ENCODE measurements around the gene FRMD4A. TPM values are rescaled to one million over a fixed set of nuclear protein-coding genes. Genes with fewer than 3 reads are reported as not detected.

Gene FRMD4A
- total RNA-seq, 1 experiment from 2014 or later: 19.6 TPM

DNA sequence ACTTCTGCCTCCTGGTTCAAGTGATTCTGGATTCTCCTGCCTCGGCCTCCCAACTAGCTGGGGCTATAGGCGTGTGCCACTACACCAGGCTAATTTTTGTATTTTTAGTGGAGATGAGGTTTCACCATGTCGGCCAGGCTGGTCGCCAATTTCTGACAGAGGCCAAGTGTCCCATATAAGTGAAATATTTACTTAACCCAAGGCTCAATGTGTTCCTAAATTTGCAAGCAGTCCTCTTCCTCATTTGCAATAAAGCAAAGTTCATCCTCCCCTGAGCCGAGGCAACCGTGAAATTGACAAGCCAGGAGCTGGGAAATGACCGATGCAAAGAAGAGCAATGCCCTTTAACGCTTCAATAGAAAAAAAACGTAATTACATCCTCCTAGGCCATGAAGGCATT lies 347.7 kb downstream of the FRMD4A start:
- Histone ChIP-seq H3K79me1 (ENCODE audit: insufficient read depth, low read depth, low read length, poor library complexity, severe bottlenecking) (no peaks in the 10 kb centered on the region), H4K20me1 (ENCODE audit: control insufficient read depth, insufficient read depth, insufficient read length) (no peaks in the 10 kb centered on the region), H4K5ac (ENCODE audit: insufficient read length, low read depth, low read length) (no peak overlapping the region), H3K27me3 (ENCODE audit: insufficient read depth, low read length) (no peaks in the 10 kb centered on the region), H3K56ac (ENCODE audit: insufficient read length, low read depth, low read length) (no peak overlapping the region), H3K27ac (ENCODE audit: insufficient read length, low read depth, low read length) (no peak overlapping the region), H3T11ph (ENCODE audit: low read length) (no peak overlapping the region), H3K4me2 (ENCODE audit: insufficient read depth, insufficient read length, low read length) (no peak overlapping the region), H2AK5ac (ENCODE audit: insufficient read length, low read length) (no peak overlapping the region), H4K91ac (ENCODE audit: insufficient read length, low read depth, low read length) (no peak overlapping the region), H3K18ac (ENCODE audit: insufficient read length, low read depth, low read length) (no peak overlapping the region), H3K9ac (ENCODE audit: extremely low read depth, insufficient read length, low read length) (no peak overlapping the region), H2BK15ac (ENCODE audit: low read depth, low read length) (no peak overlapping the region), H3K4ac (ENCODE audit: low read depth, low read length) (no peak overlapping the region), H2BK12ac (ENCODE audit: insufficient read length, low read depth, low read length) (no peak overlapping the region), H4K8ac (replicated peaks; ENCODE audit: insufficient read length, low read depth, low read length) (no peak overlapping the region), H3K79me2 (ENCODE audit: insufficient read depth, low read length) (no peaks in the 10 kb centered on the region), H2BK5ac (ENCODE audit: insufficient read length, low read length) (no peak overlapping the region), H3K4me1 (ENCODE audit: insufficient read depth, low read length) (no peaks in the 10 kb centered on the region), H3K14ac (ENCODE audit: insufficient read depth, low read length) (no peak overlapping the region), H3K9me3 (ENCODE audit: control insufficient read depth, low read depth, low read length) (no peaks in the 10 kb centered on the region), H2BK120ac (ENCODE audit: low read depth, low read length, poor library complexity, severe bottlenecking) (no peak overlapping the region), H2BK20ac (ENCODE audit: low read depth, low read length, poor library complexity, severe bottlenecking) (no peak overlapping the region), H2AFZ (ENCODE audit: low read length) (no peak overlapping the region), H3K23me2 (ENCODE audit: insufficient read length, low read depth, low read length, poor library complexity, severe bottlenecking) (no peaks in the 10 kb centered on the region), H3K23ac (ENCODE audit: insufficient read length, low read depth, low read length) (no peak overlapping the region)
- peaks cover 7 to 13% of the 10 kb centered on the region in 2 experiments; a peak in 3 of 4 replicates for H3K4me1 Mint-ChIP-seq
- no peak overlapping the region for H3K27ac Mint-ChIP-seq
- no peak overlapping the region for H3K4me3 Mint-ChIP-seq
- no peak for DNase-seq
- no CpG with 5 or more reads among the region's 9 CpGs for WGBS (ENCODE audit: extremely low coverage, insufficient read length, low lambda C conversion rate)
- no peaks in the 10 kb centered on the region; a peak in 1 of 7 replicates for H3K36me3 Mint-ChIP-seq (ENCODE audit: insufficient read depth in 1 of 3, low read depth in 3 of 3)
- H3K27me3 Mint-ChIP-seq (ENCODE audit: low read depth): no peaks in the 10 kb centered on the region
- TF ChIP-seq, protein P1, sequence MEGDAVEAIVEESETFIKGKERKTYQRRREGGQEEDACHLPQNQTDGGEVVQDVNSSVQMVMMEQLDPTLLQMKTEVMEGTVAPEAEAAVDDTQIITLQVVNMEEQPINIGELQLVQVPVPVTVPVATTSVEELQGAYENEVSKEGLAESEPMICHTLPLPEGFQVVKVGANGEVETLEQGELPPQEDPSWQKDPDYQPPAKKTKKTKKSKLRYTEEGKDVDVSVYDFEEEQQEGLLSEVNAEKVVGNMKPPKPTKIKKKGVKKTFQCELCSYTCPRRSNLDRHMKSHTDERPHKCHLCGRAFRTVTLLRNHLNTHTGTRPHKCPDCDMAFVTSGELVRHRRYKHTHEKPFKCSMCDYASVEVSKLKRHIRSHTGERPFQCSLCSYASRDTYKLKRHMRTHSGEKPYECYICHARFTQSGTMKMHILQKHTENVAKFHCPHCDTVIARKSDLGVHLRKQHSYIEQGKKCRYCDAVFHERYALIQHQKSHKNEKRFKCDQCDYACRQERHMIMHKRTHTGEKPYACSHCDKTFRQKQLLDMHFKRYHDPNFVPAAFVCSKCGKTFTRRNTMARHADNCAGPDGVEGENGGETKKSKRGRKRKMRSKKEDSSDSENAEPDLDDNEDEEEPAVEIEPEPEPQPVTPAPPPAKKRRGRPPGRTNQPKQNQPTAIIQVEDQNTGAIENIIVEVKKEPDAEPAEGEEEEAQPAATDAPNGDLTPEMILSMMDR (conservative IDR thresholded peaks at IDR 0.05): no peak
- no peaks in the 10 kb centered on the region for H3K9me3 Mint-ChIP-seq

All from H9 (cell line).